ENCODE results near the gene USP36.

DNA sequence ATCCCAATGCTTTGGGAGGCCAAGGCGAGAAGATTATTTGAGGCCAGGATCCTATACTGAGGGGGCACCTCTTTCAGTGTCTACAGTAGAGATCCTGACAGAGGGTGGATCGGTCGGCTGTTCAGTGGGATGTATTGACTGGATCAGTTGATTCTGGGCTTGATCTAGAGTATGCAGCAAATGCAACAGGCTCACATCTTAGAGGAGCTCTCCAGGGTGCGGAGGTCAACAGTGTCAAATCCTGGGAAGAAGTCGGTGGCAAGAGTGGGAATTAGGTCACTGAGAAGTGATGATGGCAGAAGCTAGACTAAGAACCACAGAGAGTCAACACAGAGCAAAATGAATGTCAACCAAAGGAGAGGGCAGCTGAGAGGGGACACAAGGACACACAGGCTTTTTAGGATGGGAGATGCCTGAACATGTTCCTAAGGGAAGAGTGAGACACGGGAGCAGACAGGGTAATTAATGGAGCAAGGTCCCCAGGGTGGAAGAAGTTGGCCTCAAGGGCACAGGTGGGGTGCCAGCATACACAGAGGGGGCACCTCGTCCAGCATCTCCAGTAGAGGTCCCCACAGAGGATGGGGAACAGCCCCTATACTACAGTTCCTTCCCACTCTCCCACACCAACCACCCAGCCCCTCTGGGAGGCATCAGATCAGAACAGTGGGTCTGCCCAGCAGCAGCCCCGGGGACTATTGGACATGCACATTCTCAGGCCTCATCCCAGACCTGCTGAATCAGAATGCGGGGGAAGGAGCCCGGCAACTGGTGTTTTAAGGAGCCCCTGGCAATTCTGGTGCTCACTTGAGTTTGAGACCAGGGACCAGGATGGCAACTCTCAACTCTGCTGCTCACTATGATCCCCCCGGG is 48.5 kb downstream of the USP36 start:
- TF ChIP-seq, protein P1, sequence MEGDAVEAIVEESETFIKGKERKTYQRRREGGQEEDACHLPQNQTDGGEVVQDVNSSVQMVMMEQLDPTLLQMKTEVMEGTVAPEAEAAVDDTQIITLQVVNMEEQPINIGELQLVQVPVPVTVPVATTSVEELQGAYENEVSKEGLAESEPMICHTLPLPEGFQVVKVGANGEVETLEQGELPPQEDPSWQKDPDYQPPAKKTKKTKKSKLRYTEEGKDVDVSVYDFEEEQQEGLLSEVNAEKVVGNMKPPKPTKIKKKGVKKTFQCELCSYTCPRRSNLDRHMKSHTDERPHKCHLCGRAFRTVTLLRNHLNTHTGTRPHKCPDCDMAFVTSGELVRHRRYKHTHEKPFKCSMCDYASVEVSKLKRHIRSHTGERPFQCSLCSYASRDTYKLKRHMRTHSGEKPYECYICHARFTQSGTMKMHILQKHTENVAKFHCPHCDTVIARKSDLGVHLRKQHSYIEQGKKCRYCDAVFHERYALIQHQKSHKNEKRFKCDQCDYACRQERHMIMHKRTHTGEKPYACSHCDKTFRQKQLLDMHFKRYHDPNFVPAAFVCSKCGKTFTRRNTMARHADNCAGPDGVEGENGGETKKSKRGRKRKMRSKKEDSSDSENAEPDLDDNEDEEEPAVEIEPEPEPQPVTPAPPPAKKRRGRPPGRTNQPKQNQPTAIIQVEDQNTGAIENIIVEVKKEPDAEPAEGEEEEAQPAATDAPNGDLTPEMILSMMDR (IDR thresholded peaks at IDR 0.05): no peak
- TF ChIP-seq POLR2A (IDR thresholded peaks at IDR 0.05): no peak

All from right lobe of liver (tissue), 4 donors.